ENCODE measurements around the gene SLC25A39. TPM values are rescaled to one million over a fixed set of nuclear protein-coding genes. Genes with fewer than 3 reads are reported as not detected.

Gene SLC25A39
- total and polyA plus RNA-seq, 2 donors (not counting 3 experiments of a cell fraction or from before 2014, with no cell fraction given), result 88.5 to 151 TPM

- no TSS peak for BruUV-seq (replicated peaks)
- intact Hi-C loops (cut with micrococcal nuclease), result no loop called here
Observed at GRCh38 chr17:44310188-44310587, 14.4 kb downstream of the SLC25A39 start.

More at GRCh38 chr17:44310188-44310587, 14.4 kb downstream of the SLC25A39 start:
- H3K4me2 ChIP-seq (ENCODE audit: insufficient read depth, low read length), result no peak overlapping the region
- no peaks in the 10 kb centered on the region for H3K4me1 ChIP-seq (ENCODE audit: control insufficient read depth, extremely low read depth, insufficient read depth, low read length)
- no peak overlapping the region for H3K27ac ChIP-seq (ENCODE audit: insufficient read depth, low read depth, low read length)
- no peak overlapping the region for H3K9ac ChIP-seq (replicated peaks; ENCODE audit: extremely low read depth, insufficient read depth, low read length)
- H4K20me1 ChIP-seq (replicated peaks; ENCODE audit: control insufficient read depth, extremely low read depth, insufficient read depth, low read length), result no peaks in the 10 kb centered on the region
- H3K36me3 ChIP-seq (ENCODE audit: control insufficient read depth in 2 of 2, extremely low read depth in 1 of 2, insufficient read depth in 2 of 2, low read length in 2 of 2), result no peaks in the 10 kb centered on the region
- H3K79me2 ChIP-seq (ENCODE audit: control insufficient read depth, insufficient read depth, low read length), result no peaks in the 10 kb centered on the region
- H3K4me3 ChIP-seq (replicated peaks in 1 of 3; ENCODE audit: insufficient read depth in 1 of 3, low read depth in 1 of 3, low read length in 3 of 3), result no peak overlapping the region
- no peaks in the 10 kb centered on the region for H3K9me3 ChIP-seq (replicated peaks; ENCODE audit: control insufficient read depth, insufficient read depth, low read length)
- dilution Hi-C loops (cut with MboI; ENCODE audit: extremely low pct_ligation_motif_present, low sequenced_read_pairs), result no loop called here
- TF ChIP-seq JUN (IDR thresholded peaks at IDR 0.05; ENCODE audit: borderline replicate concordance, insufficient read depth, insufficient read length, low read depth) (no peak), MYC (IDR thresholded peaks at IDR 0.05; ENCODE audit: low read depth, low read length) (no peak), GATA2 (IDR thresholded peaks at IDR 0.05; ENCODE audit: insufficient read depth, insufficient read length, low read depth, low read length) (no peak), FOS (IDR thresholded peaks at IDR 0.05; ENCODE audit: borderline replicate concordance, insufficient read depth, low read length) (no peak), MAX (IDR thresholded peaks at IDR 0.05; ENCODE audit: insufficient read depth, insufficient read length) (no peak), POLR2AphosphoS5 (IDR thresholded peaks at IDR 0.05; ENCODE audit: insufficient read depth, low read depth, low read length) (no peak), CTCF (IDR thresholded peaks at IDR 0.05; ENCODE audit: extremely low read depth in 1 of 2, insufficient read depth in 1 of 2, low read depth in 1 of 2, low read length in 2 of 2) (no peak), EZH2 (IDR thresholded peaks at IDR 0.05; ENCODE audit: borderline replicate concordance, low read depth, low read length, severe bottlenecking) (no peak), POLR2A (IDR thresholded peaks at IDR 0.05; ENCODE audit: low read depth, low read length) (no peak)
- H3K9me1 ChIP-seq (replicated peaks; ENCODE audit: control insufficient read depth, extremely low read depth, insufficient read depth, low read length), result no peaks in the 10 kb centered on the region
- peaks cover 28 to 32% of the 10 kb centered on the region in 2 experiments for H3K27me3 ChIP-seq (ENCODE audit: control insufficient read depth in 2 of 2, insufficient read depth in 2 of 2, low read length in 2 of 2)
- FAIRE-seq (no peak), DNase-seq (ENCODE audit: low read depth, low spot score) (no peak)
- CTCF ChIA-PET, result interaction anchor here (1.1 to 1.7 kb wide), 3 partner anchors 10 to 100 kb away, joined by 3 to 6 read pairs (median 4); no protein-coding TSS in a partner anchor
- POLR2A ChIA-PET, result no interaction called here
- H2AFZ ChIP-seq (ENCODE audit: low read depth, low read length), result no peak overlapping the region
